Activated T-cell treated with anti-CD3 and anti-CD28 coated beads for 4 hours (primary cell): ENCODE data around the gene NET1.
"Not testable (repeated sequence)": the region's sequence is repeated elsewhere in the genome, so short reads cannot be mapped to it uniquely, and the experiment has no call there.

Experiments used
- DNase-seq: peaks from one replicate; pipeline ENCODE4 v3.0.0-alpha.2; 2020

The NET1 gene

GRCh38 chr10:5467207-5467535, 54.8 kb downstream of the NET1 start:
- DNase-seq: no peak

- no peak for DNase-seq
These were observed 55.4 kb downstream of the NET1 start for GRCh38 chr10:5467634-5468255.

GRCh38 chr10:5468262-5469106, 56.1 kb downstream of the NET1 start:
- DNase-seq: no peak

GRCh38 chr10:5469353-5470061, 57.1 kb downstream of the NET1 start:
- no peak for DNase-seq

- DNase-seq: no peak
These were observed 57.9 kb downstream of the NET1 start for GRCh38 chr10:5470062-5470751.

- not testable (repeated sequence) for DNase-seq
These were observed 62.3 kb downstream of the NET1 start for GRCh38 chr10:5474642-5475041.

GRCh38 chr10:5475088-5475487, 62.7 kb downstream of the NET1 start:
- DNase-seq: not testable (repeated sequence)

GRCh38 chr10:5475974-5476807, 63.8 kb downstream of the NET1 start:
- DNase-seq: not testable (repeated sequence)

GRCh38 chr10:5476918-5477525, 64.7 kb downstream of the NET1 start:
- no peak for DNase-seq

- no peak for DNase-seq
These were observed 65.8 kb downstream of the NET1 start for GRCh38 chr10:5477948-5478693.

GRCh38 chr10:5478694-5479305, 66.4 kb downstream of the NET1 start:
- DNase-seq: no peak

GRCh38 chr10:5479481-5480161, 67.3 kb downstream of the NET1 start:
- no peak for DNase-seq

- DNase-seq: no peak
These were observed 68.0 kb downstream of the NET1 start for GRCh38 chr10:5480162-5480941.

- DNase-seq: no peak
These were observed 68.8 kb downstream of the NET1 start for GRCh38 chr10:5481121-5481520.

- no peak for DNase-seq
These were observed 69.7 kb downstream of the NET1 start for GRCh38 chr10:5482016-5482415.

GRCh38 chr10:5484205-5484604, 71.8 kb downstream of the NET1 start:
- DNase-seq: no peak

GRCh38 chr10:5485290-5485689, 72.9 kb downstream of the NET1 start:
- DNase-seq: no peak

- DNase-seq: no peak
These were observed 73.8 kb downstream of the NET1 start for GRCh38 chr10:5485948-5486852.
